Astrocyte (in vitro differentiated cells and primary cell): ENCODE results near the gene PTPRT.

Experiments used
- EZH2 ChIP-seq: IDR thresholded peaks from 2 replicates; pipeline ENCODE4 v1.6.1; 2012; ENCODE audit warnings: mild to moderate bottlenecking, low read length, inconsistent platforms; ENCODE audit not compliant: insufficient read depth
- TF ChIP-seq, protein P1 (sequence below): IDR thresholded peaks from 2 replicates; pipeline ENCODE4 v1.5.1; 2011; ENCODE audit warnings: low read depth, mild to moderate bottlenecking, inconsistent platforms, low read length, moderate library complexity; ENCODE audit not compliant: insufficient read depth

DNA sequence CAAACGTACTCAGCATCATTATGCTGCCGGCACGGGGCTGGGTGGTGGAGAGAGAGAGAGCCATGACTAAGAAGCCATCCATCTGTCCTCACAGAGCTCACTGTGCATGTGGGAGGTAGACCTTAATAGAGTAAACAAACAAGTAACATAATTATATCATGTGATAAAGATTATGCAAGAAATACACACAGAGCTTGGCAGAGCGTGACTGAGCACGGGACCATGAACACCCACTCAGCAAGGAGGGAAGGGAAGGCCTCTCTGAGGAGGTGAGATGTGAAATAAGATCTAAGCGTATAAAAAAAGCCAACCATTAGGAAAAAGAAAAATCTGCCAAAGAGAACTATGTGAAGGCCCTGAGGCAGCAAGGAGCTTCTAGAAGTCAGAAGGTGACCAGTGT, 207.5 kb downstream of the PTPRT start:
- TF ChIP-seq, protein P1, sequence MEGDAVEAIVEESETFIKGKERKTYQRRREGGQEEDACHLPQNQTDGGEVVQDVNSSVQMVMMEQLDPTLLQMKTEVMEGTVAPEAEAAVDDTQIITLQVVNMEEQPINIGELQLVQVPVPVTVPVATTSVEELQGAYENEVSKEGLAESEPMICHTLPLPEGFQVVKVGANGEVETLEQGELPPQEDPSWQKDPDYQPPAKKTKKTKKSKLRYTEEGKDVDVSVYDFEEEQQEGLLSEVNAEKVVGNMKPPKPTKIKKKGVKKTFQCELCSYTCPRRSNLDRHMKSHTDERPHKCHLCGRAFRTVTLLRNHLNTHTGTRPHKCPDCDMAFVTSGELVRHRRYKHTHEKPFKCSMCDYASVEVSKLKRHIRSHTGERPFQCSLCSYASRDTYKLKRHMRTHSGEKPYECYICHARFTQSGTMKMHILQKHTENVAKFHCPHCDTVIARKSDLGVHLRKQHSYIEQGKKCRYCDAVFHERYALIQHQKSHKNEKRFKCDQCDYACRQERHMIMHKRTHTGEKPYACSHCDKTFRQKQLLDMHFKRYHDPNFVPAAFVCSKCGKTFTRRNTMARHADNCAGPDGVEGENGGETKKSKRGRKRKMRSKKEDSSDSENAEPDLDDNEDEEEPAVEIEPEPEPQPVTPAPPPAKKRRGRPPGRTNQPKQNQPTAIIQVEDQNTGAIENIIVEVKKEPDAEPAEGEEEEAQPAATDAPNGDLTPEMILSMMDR, result no peak
- no peak for TF ChIP-seq EZH2
